Stimulated activated CD4-positive, alpha-beta T cell treated with anti-CD3 and anti-CD28 coated beads, Interleukin-2, amount 100 ng/mL, for 48 hours (primary cell): ENCODE measurements around the gene ZNF432.
A peak's percentile ranks its signal among the peaks of the same experiment; 100 is the strongest.

Experiments
- DNase-seq, 2 donors: peaks; one replicate each; pipeline ENCODE4 v3.0.0-alpha.2; 2020

ZNF432 gene

GRCh38 chr19:52007806-52008557 is 40.7 kb downstream of the ZNF432 start, which contains the start of gene ZNF615:
Gene ZNF615 (minus strand): TSS chr19:52008211. CDS start chr19:52003711, 4,500 bp downstream.
- peak; percentile 83 to 88 for DNase-seq

GRCh38 chr19:52007451-52007805 is 41.2 kb downstream of the ZNF432 start:
- DNase-seq = no peak

GRCh38 chr19:51994048-51994644 is 54.5 kb downstream of the ZNF432 start:
- no peak for DNase-seq

- DNase-seq = no peak
Observed at GRCh38 chr19:51993422-51993821, 55.2 kb downstream of the ZNF432 start.

- DNase-seq = peak; percentile 72 to 73
Observed at GRCh38 chr19:51986309-51987291, 62.0 kb downstream of the ZNF432 start, which contains the start of gene ZNF350. Gene ZNF350 (minus strand): TSS chr19:51986840. CDS start chr19:51974360, 12,480 bp downstream.

- no peak for DNase-seq
Observed at GRCh38 chr19:51983361-51983760, 65.3 kb downstream of the ZNF432 start.
